Nephron progenitor cell (in vitro differentiated cells): ENCODE data around the gene DMRTB1.
A peak's percentile ranks its signal among the peaks of the same experiment; 100 is the strongest.

ENCODE experiments used
- DNase-seq: peaks from one replicate; pipeline ENCODE4 v3.0.0; 2021
- H3K27ac Mint-ChIP-seq: 2 replicates; pipeline ENCODE4 v1.8.0; 2021; ENCODE audit warnings: mild to moderate bottlenecking, moderate library complexity, mixed read lengths
- H3K27me3 Mint-ChIP-seq: 2 replicates; pipeline ENCODE4 v1.8.0; 2021; ENCODE audit warnings: mild to moderate bottlenecking, low read depth, mixed read lengths; ENCODE audit not compliant: poor library complexity
- H3K36me3 Mint-ChIP-seq: 2 replicates; pipeline ENCODE4 v1.8.0; 2021; ENCODE audit warnings: low read depth, mixed read lengths
- H3K4me1 Mint-ChIP-seq: 2 replicates; pipeline ENCODE4 v1.8.0; 2021; ENCODE audit warnings: mixed read lengths
- H3K4me3 Mint-ChIP-seq: 2 replicates; pipeline ENCODE4 v1.8.0; 2021; ENCODE audit warnings: mild to moderate bottlenecking, moderate library complexity, mixed read lengths
- H3K9me3 Mint-ChIP-seq: 2 replicates; pipeline ENCODE4 v1.8.0; 2021; ENCODE audit warnings: mild to moderate bottlenecking, moderate library complexity, mixed read lengths
- CTCF ChIP-seq: fragments of 200-600 bp; sonication (generic); IDR thresholded peaks from 2 replicates; pipeline ENCODE4 v1.5.0; 2021; ENCODE audit warnings: antibody characterized with exemption

The DMRTB1 gene

GRCh38 chr1:53512807-53513755, 53.9 kb downstream of the DMRTB1 start:
- Mint-ChIP-seq H3K36me3 (no peaks in the 10 kb centered on the region), H3K9me3 (no peaks in the 10 kb centered on the region), H3K4me1 (peaks cover 70% of the 10 kb centered on the region), H3K4me3 (peak overlapping the region; percentile 66), H3K27ac (peak overlapping the region; percentile 92), H3K27me3 (peaks cover 3% of the 10 kb centered on the region)
- TF ChIP-seq CTCF, result no peak
- no peak for DNase-seq

DNA sequence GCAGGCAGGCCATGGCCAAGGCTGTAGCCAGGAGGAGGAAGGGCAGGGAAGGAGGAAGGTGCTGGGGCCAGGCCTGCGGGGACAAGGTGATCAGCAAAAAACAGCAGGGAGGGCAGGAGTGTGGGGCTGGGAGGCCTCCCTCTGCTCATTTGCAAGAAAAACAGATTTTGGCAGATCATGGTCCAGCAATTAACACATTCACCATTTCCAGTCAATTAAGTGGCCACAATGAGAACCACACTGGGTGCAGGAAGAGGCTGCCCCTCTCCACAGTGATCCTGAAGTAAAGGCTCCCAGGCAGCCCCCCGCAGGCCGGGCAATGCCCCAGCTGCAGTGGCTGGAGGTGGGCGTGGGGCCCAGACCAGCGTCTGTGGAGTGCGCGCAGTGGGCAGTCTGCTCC, 54.6 kb downstream of the DMRTB1 start:
- H3K9me3 Mint-ChIP-seq, result no peaks in the 10 kb centered on the region
- peaks cover 3% of the 10 kb centered on the region for H3K27me3 Mint-ChIP-seq
- peaks cover 77% of the 10 kb centered on the region for H3K4me1 Mint-ChIP-seq
- TF ChIP-seq CTCF, result no peak
- no peak overlapping the region for H3K27ac Mint-ChIP-seq
- H3K4me3 Mint-ChIP-seq, result no peak overlapping the region
- no peaks in the 10 kb centered on the region for H3K36me3 Mint-ChIP-seq
- DNase-seq, result no peak

DNA sequence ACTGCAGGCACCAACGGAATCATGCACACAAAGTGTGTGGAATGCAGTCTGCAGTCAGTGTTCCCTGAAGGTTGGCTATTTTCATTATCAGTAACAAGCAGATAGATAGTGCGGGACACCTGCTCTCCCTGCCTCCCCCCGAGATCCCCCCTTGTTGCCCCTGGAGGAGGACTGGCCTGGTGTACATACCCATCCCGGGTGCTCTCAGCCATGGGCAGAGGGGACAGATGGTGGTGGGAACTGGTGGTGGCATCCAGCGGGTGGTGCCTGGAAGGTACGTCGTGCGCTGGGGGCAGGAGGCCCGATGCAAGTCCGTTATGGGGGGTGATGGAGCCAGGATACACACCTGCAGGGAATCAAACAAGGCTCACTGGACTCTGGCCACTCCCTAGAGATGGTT, 55.2 kb downstream of the DMRTB1 start:
- Mint-ChIP-seq H3K4me3 (no peak overlapping the region), H3K9me3 (no peaks in the 10 kb centered on the region), H3K36me3 (no peaks in the 10 kb centered on the region), H3K4me1 (peaks cover 78% of the 10 kb centered on the region), H3K27me3 (peaks cover 3% of the 10 kb centered on the region), H3K27ac (peak overlapping the region; percentile 15)
- no peak for TF ChIP-seq CTCF
- no peak for DNase-seq

GRCh38 chr1:53516181-53516580, 57.0 kb downstream of the DMRTB1 start:
- no peak overlapping the region for H3K4me3 Mint-ChIP-seq
- H3K36me3 Mint-ChIP-seq, result no peaks in the 10 kb centered on the region
- H3K27me3 Mint-ChIP-seq, result peaks cover 9% of the 10 kb centered on the region
- no peak for DNase-seq
- no peak overlapping the region for H3K27ac Mint-ChIP-seq
- no peak for TF ChIP-seq CTCF
- H3K9me3 Mint-ChIP-seq, result no peaks in the 10 kb centered on the region
- peaks cover 71% of the 10 kb centered on the region for H3K4me1 Mint-ChIP-seq
